OCI-LY1 (cell line): ENCODE data around the gene CLPTM1L.

Experiments used
- EZH2 ChIP-seq: fragments of 200-600 bp; sonication (generic), shearing (Covaris generic); IDR thresholded peaks from 2 replicates; pipeline ENCODE4 v1.8.0; 2017; ENCODE audit warnings: borderline replicate concordance, mixed run types, mild to moderate bottlenecking, antibody characterized with exemption, low read length, moderate library complexity, mixed read lengths
- TF ChIP-seq, protein P1 (sequence below): fragments of 200-600 bp; sonication (generic), shearing (Covaris generic); IDR thresholded peaks from 2 replicates; pipeline ENCODE4 v1.5.1; 2017; ENCODE audit warnings: mild to moderate bottlenecking, antibody characterized with exemption, low read length, moderate library complexity, mixed read lengths

DNA sequence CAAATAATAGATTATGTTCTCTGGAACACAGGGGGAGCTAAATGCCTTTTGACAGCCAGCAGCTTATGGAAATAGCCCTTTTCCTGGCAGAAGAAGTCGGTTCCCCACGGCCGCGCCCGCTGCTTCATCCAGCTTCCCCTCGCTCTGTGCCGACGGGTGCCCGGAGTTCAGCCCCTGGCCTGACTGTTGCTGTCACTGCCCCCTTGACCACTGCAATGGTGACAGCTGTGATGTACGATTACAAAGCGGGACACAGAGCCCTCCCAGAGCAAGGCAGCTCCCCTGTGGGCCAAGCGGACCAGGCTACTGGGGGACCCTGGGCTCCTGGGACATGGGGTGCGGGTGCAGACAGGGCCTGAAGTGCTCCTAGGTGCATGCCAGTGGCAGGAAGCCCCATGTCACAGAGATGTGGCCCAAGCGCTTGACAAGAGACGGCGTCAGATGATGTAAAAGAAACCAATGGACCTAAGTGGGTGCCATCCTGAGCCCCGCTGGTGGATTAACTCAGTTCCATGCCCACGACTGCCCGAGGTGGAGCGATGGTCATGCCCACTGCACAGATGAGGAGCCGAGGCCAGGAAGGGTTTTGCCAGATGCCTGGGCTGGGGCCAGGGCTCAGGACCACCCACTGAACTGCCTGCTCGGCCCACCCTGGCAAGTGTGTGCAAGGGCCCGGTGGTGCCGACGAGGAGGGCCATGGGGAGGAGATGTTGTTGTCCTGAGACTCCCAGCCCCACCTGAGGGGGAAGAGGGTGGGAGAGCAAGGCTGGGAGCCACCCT lies 13.2 kb upstream of the CLPTM1L start:
- TF ChIP-seq, protein P1, sequence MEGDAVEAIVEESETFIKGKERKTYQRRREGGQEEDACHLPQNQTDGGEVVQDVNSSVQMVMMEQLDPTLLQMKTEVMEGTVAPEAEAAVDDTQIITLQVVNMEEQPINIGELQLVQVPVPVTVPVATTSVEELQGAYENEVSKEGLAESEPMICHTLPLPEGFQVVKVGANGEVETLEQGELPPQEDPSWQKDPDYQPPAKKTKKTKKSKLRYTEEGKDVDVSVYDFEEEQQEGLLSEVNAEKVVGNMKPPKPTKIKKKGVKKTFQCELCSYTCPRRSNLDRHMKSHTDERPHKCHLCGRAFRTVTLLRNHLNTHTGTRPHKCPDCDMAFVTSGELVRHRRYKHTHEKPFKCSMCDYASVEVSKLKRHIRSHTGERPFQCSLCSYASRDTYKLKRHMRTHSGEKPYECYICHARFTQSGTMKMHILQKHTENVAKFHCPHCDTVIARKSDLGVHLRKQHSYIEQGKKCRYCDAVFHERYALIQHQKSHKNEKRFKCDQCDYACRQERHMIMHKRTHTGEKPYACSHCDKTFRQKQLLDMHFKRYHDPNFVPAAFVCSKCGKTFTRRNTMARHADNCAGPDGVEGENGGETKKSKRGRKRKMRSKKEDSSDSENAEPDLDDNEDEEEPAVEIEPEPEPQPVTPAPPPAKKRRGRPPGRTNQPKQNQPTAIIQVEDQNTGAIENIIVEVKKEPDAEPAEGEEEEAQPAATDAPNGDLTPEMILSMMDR = no peak
- TF ChIP-seq EZH2 = no peak
